ENCODE measurements around the gene CDKN3.

The CDKN3 gene

GRCh38 chr14:54354968-54355641 lies 41.7 kb upstream of the CDKN3 start:
- no peak for DNase-seq
- Histone ChIP-seq H3K27me3 (replicated peaks; ENCODE audit: control insufficient read depth, insufficient read depth, low read length, poor library complexity, severe bottlenecking) (no peaks in the 10 kb centered on the region), H3K27ac (ENCODE audit: insufficient read depth, low read length, poor library complexity, severe bottlenecking) (no peak overlapping the region)

GRCh38 chr14:54355698-54356097 lies 41.1 kb upstream of the CDKN3 start:
- no peaks in the 10 kb centered on the region for H3K36me3 ChIP-seq (ENCODE audit: control insufficient read depth, insufficient read depth, low read length)
- H3K27me3 ChIP-seq (replicated peaks; ENCODE audit: control insufficient read depth, insufficient read depth, low read length, poor library complexity, severe bottlenecking), result no peaks in the 10 kb centered on the region
- H3K9me3 ChIP-seq (ENCODE audit: control insufficient read depth, low read length), result no peaks in the 10 kb centered on the region
- H3K4me3 ChIP-seq (ENCODE audit: insufficient read depth, low read depth, low read length, poor library complexity, severe bottlenecking), result no peak overlapping the region
- no peak for DNase-seq
- H3K4me1 ChIP-seq (ENCODE audit: control insufficient read depth, insufficient read depth, low read length, poor library complexity, severe bottlenecking), result no peaks in the 10 kb centered on the region
- H3K27ac ChIP-seq (ENCODE audit: insufficient read depth, low read length, poor library complexity, severe bottlenecking), result no peak overlapping the region

More at GRCh38 chr14:54354968-54355641, 41.7 kb upstream of the CDKN3 start:
- no peaks in the 10 kb centered on the region for H3K9me3 ChIP-seq (ENCODE audit: control insufficient read depth, low read length)
- no peaks in the 10 kb centered on the region for H3K4me1 ChIP-seq (ENCODE audit: control insufficient read depth, insufficient read depth, low read length, poor library complexity, severe bottlenecking)
- no peak overlapping the region for H3K4me3 ChIP-seq (ENCODE audit: insufficient read depth, low read depth, low read length, poor library complexity, severe bottlenecking)
- H3K36me3 ChIP-seq (ENCODE audit: control insufficient read depth, insufficient read depth, low read length), result no peaks in the 10 kb centered on the region

- no peak overlapping the region for H3K27ac ChIP-seq (ENCODE audit: insufficient read depth, low read length, poor library complexity, severe bottlenecking)
- no peaks in the 10 kb centered on the region for H3K27me3 ChIP-seq (replicated peaks; ENCODE audit: control insufficient read depth, insufficient read depth, low read length, poor library complexity, severe bottlenecking)
- no peaks in the 10 kb centered on the region for H3K9me3 ChIP-seq (ENCODE audit: control insufficient read depth, low read length)
- H3K4me1 ChIP-seq (ENCODE audit: control insufficient read depth, insufficient read depth, low read length, poor library complexity, severe bottlenecking), result no peaks in the 10 kb centered on the region
- no peak overlapping the region for H3K4me3 ChIP-seq (ENCODE audit: insufficient read depth, low read depth, low read length, poor library complexity, severe bottlenecking)
- no peak for DNase-seq
- no peaks in the 10 kb centered on the region for H3K36me3 ChIP-seq (ENCODE audit: control insufficient read depth, insufficient read depth, low read length)
Observed at GRCh38 chr14:54356172-54356571, 40.6 kb upstream of the CDKN3 start.

GRCh38 chr14:54360667-54361066 lies 36.1 kb upstream of the CDKN3 start:
- Histone ChIP-seq H3K4me3 (ENCODE audit: insufficient read depth, low read depth, low read length, poor library complexity, severe bottlenecking) (no peak overlapping the region), H3K36me3 (ENCODE audit: control insufficient read depth, insufficient read depth, low read length) (no peaks in the 10 kb centered on the region), H3K27me3 (replicated peaks; ENCODE audit: control insufficient read depth, insufficient read depth, low read length, poor library complexity, severe bottlenecking) (no peaks in the 10 kb centered on the region), H3K4me1 (ENCODE audit: control insufficient read depth, insufficient read depth, low read length, poor library complexity, severe bottlenecking) (no peaks in the 10 kb centered on the region), H3K27ac (ENCODE audit: insufficient read depth, low read length, poor library complexity, severe bottlenecking) (no peak overlapping the region), H3K9me3 (ENCODE audit: control insufficient read depth, low read length) (no peaks in the 10 kb centered on the region)
- DNase-seq, result no peak

- Histone ChIP-seq H3K36me3 (ENCODE audit: control insufficient read depth, insufficient read depth, low read length) (no peaks in the 10 kb centered on the region), H3K9me3 (ENCODE audit: control insufficient read depth, low read length) (no peaks in the 10 kb centered on the region), H3K27ac (ENCODE audit: insufficient read depth, low read length, poor library complexity, severe bottlenecking) (no peak overlapping the region), H3K27me3 (replicated peaks; ENCODE audit: control insufficient read depth, insufficient read depth, low read length, poor library complexity, severe bottlenecking) (no peaks in the 10 kb centered on the region), H3K4me1 (ENCODE audit: control insufficient read depth, insufficient read depth, low read length, poor library complexity, severe bottlenecking) (no peaks in the 10 kb centered on the region), H3K4me3 (ENCODE audit: insufficient read depth, low read depth, low read length, poor library complexity, severe bottlenecking) (no peak overlapping the region)
- DNase-seq, result no peak
Observed at GRCh38 chr14:54362089-54362504, 34.7 kb upstream of the CDKN3 start.

- Histone ChIP-seq H3K27me3 (replicated peaks; ENCODE audit: control insufficient read depth, insufficient read depth, low read length, poor library complexity, severe bottlenecking) (no peaks in the 10 kb centered on the region), H3K4me1 (ENCODE audit: control insufficient read depth, insufficient read depth, low read length, poor library complexity, severe bottlenecking) (no peaks in the 10 kb centered on the region)
Observed at GRCh38 chr14:54362759-54363437, 33.9 kb upstream of the CDKN3 start.

GRCh38 chr14:54364555-54365415 lies 32.0 kb upstream of the CDKN3 start:
- Histone ChIP-seq H3K27ac (ENCODE audit: insufficient read depth, low read length, poor library complexity, severe bottlenecking) (no peak overlapping the region), H3K4me3 (ENCODE audit: insufficient read depth, low read depth, low read length, poor library complexity, severe bottlenecking) (no peak overlapping the region), H3K4me1 (ENCODE audit: control insufficient read depth, insufficient read depth, low read length, poor library complexity, severe bottlenecking) (no peaks in the 10 kb centered on the region), H3K36me3 (ENCODE audit: control insufficient read depth, insufficient read depth, low read length) (no peaks in the 10 kb centered on the region), H3K9me3 (ENCODE audit: control insufficient read depth, low read length) (no peaks in the 10 kb centered on the region), H3K27me3 (replicated peaks; ENCODE audit: control insufficient read depth, insufficient read depth, low read length, poor library complexity, severe bottlenecking) (no peaks in the 10 kb centered on the region)
- no peak for DNase-seq

More at GRCh38 chr14:54362759-54363437, 33.9 kb upstream of the CDKN3 start:
- no peak for DNase-seq
- Histone ChIP-seq H3K27ac (ENCODE audit: insufficient read depth, low read length, poor library complexity, severe bottlenecking) (no peak overlapping the region), H3K9me3 (ENCODE audit: control insufficient read depth, low read length) (no peaks in the 10 kb centered on the region), H3K4me3 (ENCODE audit: insufficient read depth, low read depth, low read length, poor library complexity, severe bottlenecking) (no peak overlapping the region), H3K36me3 (ENCODE audit: control insufficient read depth, insufficient read depth, low read length) (no peaks in the 10 kb centered on the region)

- H3K36me3 ChIP-seq (ENCODE audit: control insufficient read depth, insufficient read depth, low read length), result no peaks in the 10 kb centered on the region
- H3K4me1 ChIP-seq (ENCODE audit: control insufficient read depth, insufficient read depth, low read length, poor library complexity, severe bottlenecking), result no peaks in the 10 kb centered on the region
- H3K27ac ChIP-seq (ENCODE audit: insufficient read depth, low read length, poor library complexity, severe bottlenecking), result no peak overlapping the region
- H3K4me3 ChIP-seq (ENCODE audit: insufficient read depth, low read depth, low read length, poor library complexity, severe bottlenecking), result no peak overlapping the region
- no peaks in the 10 kb centered on the region for H3K27me3 ChIP-seq (replicated peaks; ENCODE audit: control insufficient read depth, insufficient read depth, low read length, poor library complexity, severe bottlenecking)
- H3K9me3 ChIP-seq (ENCODE audit: control insufficient read depth, low read length), result no peaks in the 10 kb centered on the region
- peak in 1 of 3 donors; percentile 4 for DNase-seq
Observed at GRCh38 chr14:54366736-54367735, 29.8 kb upstream of the CDKN3 start.

- H3K36me3 ChIP-seq (ENCODE audit: control insufficient read depth, insufficient read depth, low read length), result no peaks in the 10 kb centered on the region
- no peaks in the 10 kb centered on the region for H3K4me1 ChIP-seq (ENCODE audit: control insufficient read depth, insufficient read depth, low read length, poor library complexity, severe bottlenecking)
- H3K4me3 ChIP-seq (ENCODE audit: insufficient read depth, low read depth, low read length, poor library complexity, severe bottlenecking), result no peak overlapping the region
- no peaks in the 10 kb centered on the region for H3K27me3 ChIP-seq (replicated peaks; ENCODE audit: control insufficient read depth, insufficient read depth, low read length, poor library complexity, severe bottlenecking)
- H3K27ac ChIP-seq (ENCODE audit: insufficient read depth, low read length, poor library complexity, severe bottlenecking), result no peak overlapping the region
- DNase-seq, result no peak
- no peaks in the 10 kb centered on the region for H3K9me3 ChIP-seq (ENCODE audit: control insufficient read depth, low read length)
Observed at GRCh38 chr14:54368291-54368690, 28.5 kb upstream of the CDKN3 start.

All from effector memory CD4-positive, alpha-beta T cell (primary cell).